Measurements from ENCODE around the gene CYP24A1. TPM values are rescaled to one million over a fixed set of nuclear protein-coding genes. Genes with fewer than 3 reads are reported as not detected.

Gene CYP24A1
- total RNA-seq, 1 experiment from 2014 or later = 0.28 TPM

DNA sequence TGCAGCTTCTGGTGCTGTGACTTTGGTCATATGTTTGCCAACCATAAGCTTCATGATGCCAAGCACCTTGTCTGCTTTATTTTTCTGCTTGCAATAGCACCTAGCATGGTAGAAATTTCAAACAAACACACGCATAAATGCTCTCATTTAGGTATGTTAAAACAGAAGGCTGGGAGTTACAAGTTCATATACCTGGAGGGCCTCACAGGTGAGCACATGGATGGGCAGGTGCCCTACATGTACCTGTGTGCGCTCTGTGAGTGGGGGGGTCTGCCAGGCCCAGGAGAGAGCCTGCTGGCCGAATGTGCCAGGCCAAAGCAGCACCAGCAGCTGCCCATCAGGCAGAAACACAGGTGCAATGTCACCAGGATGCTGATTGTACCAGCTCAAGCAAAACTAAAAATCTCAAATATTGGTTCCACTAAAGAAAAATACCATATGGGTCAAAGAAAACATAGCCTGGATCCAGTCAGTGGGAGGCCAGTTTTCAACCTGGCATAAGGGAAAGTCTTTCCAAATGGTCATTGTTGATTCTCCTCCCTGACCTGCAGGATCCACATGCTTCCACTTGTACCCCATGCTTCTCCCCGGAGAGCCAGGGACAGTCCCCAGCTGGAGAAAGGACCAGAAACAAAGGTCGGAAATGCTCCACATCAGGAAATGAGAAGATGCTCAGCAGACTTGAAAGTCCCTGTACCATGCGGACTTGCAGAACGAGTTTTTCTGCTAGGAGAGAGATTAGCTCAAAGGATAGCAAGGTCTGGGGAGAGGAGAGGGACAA lies 26.9 kb upstream of the CYP24A1 start:
- DNase-seq (ENCODE audit: unreplicated experiment) = no peak
- Mint-ChIP-seq H3K27me3 (ENCODE audit: insufficient read depth, unreplicated experiment) (no peaks in the 10 kb centered on the region), H3K9me3 (ENCODE audit: unreplicated experiment) (no peaks in the 10 kb centered on the region), H3K27ac (ENCODE audit: low read depth, unreplicated experiment) (peak overlapping the region; percentile 33), H3K4me1 (ENCODE audit: insufficient read depth, unreplicated experiment) (peaks cover 16% of the 10 kb centered on the region), H3K36me3 (ENCODE audit: insufficient read depth, unreplicated experiment) (no peaks in the 10 kb centered on the region), H3K4me3 (ENCODE audit: unreplicated experiment) (no peak overlapping the region)
- BruUV-seq (replicated peaks) = no TSS peak
- ChIA-PET CTCF (interaction anchor here (0.6 to 26.8 kb wide), 59 partner anchors 10 to 1766 kb away, joined by 3 to 1436 read pairs (median 5); partner anchors contain the start of gene PFDN4), POLR2A (interaction anchor here (0.6 to 5.1 kb wide), 11 partner anchors 8 to 373 kb away, joined by 3 to 76 read pairs (median 6); partner anchors contain the start of gene PFDN4)
- TF ChIP-seq, protein P1, sequence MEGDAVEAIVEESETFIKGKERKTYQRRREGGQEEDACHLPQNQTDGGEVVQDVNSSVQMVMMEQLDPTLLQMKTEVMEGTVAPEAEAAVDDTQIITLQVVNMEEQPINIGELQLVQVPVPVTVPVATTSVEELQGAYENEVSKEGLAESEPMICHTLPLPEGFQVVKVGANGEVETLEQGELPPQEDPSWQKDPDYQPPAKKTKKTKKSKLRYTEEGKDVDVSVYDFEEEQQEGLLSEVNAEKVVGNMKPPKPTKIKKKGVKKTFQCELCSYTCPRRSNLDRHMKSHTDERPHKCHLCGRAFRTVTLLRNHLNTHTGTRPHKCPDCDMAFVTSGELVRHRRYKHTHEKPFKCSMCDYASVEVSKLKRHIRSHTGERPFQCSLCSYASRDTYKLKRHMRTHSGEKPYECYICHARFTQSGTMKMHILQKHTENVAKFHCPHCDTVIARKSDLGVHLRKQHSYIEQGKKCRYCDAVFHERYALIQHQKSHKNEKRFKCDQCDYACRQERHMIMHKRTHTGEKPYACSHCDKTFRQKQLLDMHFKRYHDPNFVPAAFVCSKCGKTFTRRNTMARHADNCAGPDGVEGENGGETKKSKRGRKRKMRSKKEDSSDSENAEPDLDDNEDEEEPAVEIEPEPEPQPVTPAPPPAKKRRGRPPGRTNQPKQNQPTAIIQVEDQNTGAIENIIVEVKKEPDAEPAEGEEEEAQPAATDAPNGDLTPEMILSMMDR (IDR thresholded peaks at IDR 0.05; ENCODE audit: unreplicated experiment) = no peak
- intact Hi-C loops (cut with micrococcal nuclease) = no loop called here

DNA sequence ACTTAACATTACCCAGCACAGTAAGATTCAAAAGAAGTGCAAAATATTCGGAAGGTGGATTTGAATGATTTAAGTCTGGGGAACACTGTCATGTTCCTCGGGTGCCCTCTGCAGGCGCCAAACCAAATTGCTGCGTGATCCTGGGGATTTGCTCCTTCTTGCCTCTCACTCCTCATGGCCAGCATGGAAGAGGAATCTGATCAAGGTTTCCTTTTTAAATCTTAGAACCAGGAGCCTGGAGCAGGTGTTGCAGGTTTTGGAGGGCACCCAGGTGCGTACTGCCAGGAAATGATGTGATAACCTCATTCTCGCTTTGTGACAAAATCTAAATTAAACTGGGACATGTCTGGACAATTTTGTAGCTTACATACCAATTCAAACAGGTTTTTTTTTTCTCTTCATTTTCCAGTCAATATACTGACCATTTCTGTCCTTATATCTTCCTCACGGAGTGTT lies 26.0 kb upstream of the CYP24A1 start:
- no peak overlapping the region for H3K4me3 Mint-ChIP-seq (ENCODE audit: unreplicated experiment)
- TF ChIP-seq, protein P1 (IDR thresholded peaks at IDR 0.05; ENCODE audit: unreplicated experiment) = peak; percentile 91
- H3K9me3 Mint-ChIP-seq (ENCODE audit: unreplicated experiment) = no peaks in the 10 kb centered on the region
- peak; percentile 77 for DNase-seq (ENCODE audit: unreplicated experiment)
- POLR2A ChIA-PET = interaction anchor here (0.6 to 5.1 kb wide), 12 partner anchors 8 to 136 kb away, joined by 3 to 76 read pairs (median 6); partner anchors contain the start of gene PFDN4
- no peaks in the 10 kb centered on the region for H3K36me3 Mint-ChIP-seq (ENCODE audit: insufficient read depth, unreplicated experiment)
- CTCF ChIA-PET = interaction anchor here (0.6 to 26.8 kb wide), 63 partner anchors 9 to 1765 kb away, joined by 3 to 1436 read pairs (median 5); partner anchors contain the start of gene PFDN4
- H3K27ac Mint-ChIP-seq (ENCODE audit: low read depth, unreplicated experiment) = no peak overlapping the region
- peaks cover 19% of the 10 kb centered on the region for H3K4me1 Mint-ChIP-seq (ENCODE audit: insufficient read depth, unreplicated experiment)
- intact Hi-C loops (cut with micrococcal nuclease) = loop anchor here (2.0 to 5.0 kb wide), 2 partner anchors 257 to 621 kb away; no protein-coding TSS in a partner anchor
- BruUV-seq (replicated peaks) = no TSS peak
- H3K27me3 Mint-ChIP-seq (ENCODE audit: insufficient read depth, unreplicated experiment) = no peaks in the 10 kb centered on the region

DNA sequence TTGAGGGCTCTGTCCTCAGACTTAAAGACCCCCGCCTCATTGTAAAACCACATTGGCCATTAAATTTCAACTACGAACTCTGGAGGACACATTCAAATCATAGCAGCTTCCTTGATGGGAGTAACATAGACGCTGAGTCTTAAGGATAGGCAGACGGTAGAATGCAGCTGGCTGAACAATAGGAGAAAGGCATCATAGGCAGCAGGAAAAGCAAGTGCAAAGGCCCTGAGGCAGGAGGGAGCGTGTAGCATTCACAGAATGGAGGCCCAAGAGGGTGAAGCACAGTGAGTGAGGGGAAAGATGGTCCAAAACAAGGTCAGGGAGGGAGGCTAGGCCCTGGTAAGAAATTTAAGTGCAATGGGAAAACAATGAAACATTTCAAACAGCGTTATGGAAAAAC lies 25.5 kb upstream of the CYP24A1 start:
- intact Hi-C loops (cut with micrococcal nuclease) = loop anchor here (2.0 to 5.0 kb wide), 2 partner anchors 257 to 620 kb away; no protein-coding TSS in a partner anchor
- DNase-seq (ENCODE audit: unreplicated experiment) = no peak
- Mint-ChIP-seq H3K9me3 (ENCODE audit: unreplicated experiment) (no peaks in the 10 kb centered on the region), H3K27ac (ENCODE audit: low read depth, unreplicated experiment) (no peak overlapping the region), H3K36me3 (ENCODE audit: insufficient read depth, unreplicated experiment) (no peaks in the 10 kb centered on the region), H3K4me1 (ENCODE audit: insufficient read depth, unreplicated experiment) (peaks cover 22% of the 10 kb centered on the region), H3K27me3 (ENCODE audit: insufficient read depth, unreplicated experiment) (no peaks in the 10 kb centered on the region), H3K4me3 (ENCODE audit: unreplicated experiment) (no peak overlapping the region)
- POLR2A ChIA-PET = interaction anchor here (0.6 to 5.1 kb wide), 11 partner anchors 9 to 159 kb away, joined by 3 to 76 read pairs (median 6); partner anchors contain the start of gene PFDN4
- CTCF ChIA-PET = interaction anchor here (0.6 to 26.8 kb wide), 45 partner anchors 8 to 629 kb away, joined by 3 to 1436 read pairs (median 6); partner anchors contain the start of gene PFDN4
- BruUV-seq (replicated peaks) = no TSS peak
- TF ChIP-seq, protein P1 (IDR thresholded peaks at IDR 0.05; ENCODE audit: unreplicated experiment) = no peak
